ENCODE measurements around the gene ZC3H10. TPM values are rescaled to one million over a fixed set of nuclear protein-coding genes. Genes with fewer than 3 reads are reported as not detected.

ZC3H10 gene
- total and polyA plus RNA-seq, 2 donors (not counting 3 experiments of a cell fraction or from before 2014, with no cell fraction given): 2.6 to 10.1 TPM

GRCh38 chr12:56104815-56105608 lies 13.1 kb upstream of the ZC3H10 start:
- peak overlapping the region; percentile 70 for H3K9ac ChIP-seq (replicated peaks; ENCODE audit: extremely low read depth, insufficient read depth, low read length)
- peaks cover 20% of the 10 kb centered on the region for H3K4me1 ChIP-seq (ENCODE audit: control insufficient read depth, extremely low read depth, insufficient read depth, low read length)
- peaks cover 35% of the 10 kb centered on the region for H3K79me2 ChIP-seq (ENCODE audit: control insufficient read depth, insufficient read depth, low read length)
- dilution Hi-C loops (cut with MboI; ENCODE audit: extremely low pct_ligation_motif_present, low sequenced_read_pairs): no loop called here
- peaks cover 13 to 14% of the 10 kb centered on the region in 2 experiments for H3K36me3 ChIP-seq (ENCODE audit: control insufficient read depth in 2 of 2, extremely low read depth in 1 of 2, insufficient read depth in 2 of 2, low read length in 2 of 2)
- H3K4me2 ChIP-seq (ENCODE audit: insufficient read depth, low read length): peak overlapping the region; percentile 85
- intact Hi-C loops (cut with micrococcal nuclease): loop anchor here (1.0 to 2.0 kb wide), 7 partner anchors 11 to 366 kb away; partner anchors contain the start of genes DNAJC14 and RPL41
- peak; percentile 32 for DNase-seq (ENCODE audit: low read depth, low spot score)
- H3K9me3 ChIP-seq (replicated peaks; ENCODE audit: control insufficient read depth, insufficient read depth, low read length): no peaks in the 10 kb centered on the region
- H3K9me1 ChIP-seq (replicated peaks; ENCODE audit: control insufficient read depth, extremely low read depth, insufficient read depth, low read length): no peaks in the 10 kb centered on the region
- H2AFZ ChIP-seq (ENCODE audit: low read depth, low read length): peak overlapping the region; percentile 45
- peaks cover 0 to 6% of the 10 kb centered on the region in 2 experiments for H3K27me3 ChIP-seq (ENCODE audit: control insufficient read depth in 2 of 2, insufficient read depth in 2 of 2, low read length in 2 of 2)
- H3K27ac ChIP-seq (ENCODE audit: insufficient read depth, low read depth, low read length): peak overlapping the region; percentile 60
- H3K4me3 ChIP-seq (replicated peaks in 1 of 3; ENCODE audit: insufficient read depth in 1 of 3, low read depth in 1 of 3, low read length in 3 of 3): peak overlapping the region; percentile 49 to 85 (median 68)
- TF ChIP-seq MYC (IDR thresholded peaks at IDR 0.05; ENCODE audit: low read depth, low read length) (no peak), CTCF (IDR thresholded peaks at IDR 0.05; ENCODE audit: extremely low read depth in 1 of 2, insufficient read depth in 1 of 2, low read depth in 1 of 2, low read length in 2 of 2) (peak in 1 of 2 donors; percentile 9), MAX (IDR thresholded peaks at IDR 0.05; ENCODE audit: insufficient read depth, insufficient read length) (peak; percentile 72), JUN (IDR thresholded peaks at IDR 0.05; ENCODE audit: borderline replicate concordance, insufficient read depth, insufficient read length, low read depth) (no peak), POLR2AphosphoS5 (IDR thresholded peaks at IDR 0.05; ENCODE audit: insufficient read depth, low read depth, low read length) (no peak), EZH2 (IDR thresholded peaks at IDR 0.05; ENCODE audit: borderline replicate concordance, low read depth, low read length, severe bottlenecking) (no peak), FOS (IDR thresholded peaks at IDR 0.05; ENCODE audit: borderline replicate concordance, insufficient read depth, low read length) (no peak), POLR2A (IDR thresholded peaks at IDR 0.05; ENCODE audit: low read depth, low read length) (no peak), GATA2 (IDR thresholded peaks at IDR 0.05; ENCODE audit: insufficient read depth, insufficient read length, low read depth, low read length) (no peak)
- ChIA-PET POLR2A (interaction anchor here (0.6 to 3.3 kb wide), 8 partner anchors 8 to 282 kb away, joined by 3 to 37 read pairs (median 4); partner anchors contain the start of genes DNAJC14, RPL41, SMARCC2 and SUOX), CTCF (interaction anchor here (0.6 to 5.3 kb wide), 15 partner anchors 10 to 365 kb away, joined by 3 to 59 read pairs (median 7); partner anchors contain the start of genes ERBB3, SMARCC2 and ZC3H10)
- TSS peak; percentile 43 for BruUV-seq (replicated peaks)
- no peak for FAIRE-seq
- no peaks in the 10 kb centered on the region for H4K20me1 ChIP-seq (replicated peaks; ENCODE audit: control insufficient read depth, extremely low read depth, insufficient read depth, low read length)

All from endothelial cell of umbilical vein (primary cell).